ENCODE measurements around the gene CHAT.
A peak's percentile ranks its signal among the peaks of the same experiment; 100 is the strongest.

CHAT gene

DNA sequence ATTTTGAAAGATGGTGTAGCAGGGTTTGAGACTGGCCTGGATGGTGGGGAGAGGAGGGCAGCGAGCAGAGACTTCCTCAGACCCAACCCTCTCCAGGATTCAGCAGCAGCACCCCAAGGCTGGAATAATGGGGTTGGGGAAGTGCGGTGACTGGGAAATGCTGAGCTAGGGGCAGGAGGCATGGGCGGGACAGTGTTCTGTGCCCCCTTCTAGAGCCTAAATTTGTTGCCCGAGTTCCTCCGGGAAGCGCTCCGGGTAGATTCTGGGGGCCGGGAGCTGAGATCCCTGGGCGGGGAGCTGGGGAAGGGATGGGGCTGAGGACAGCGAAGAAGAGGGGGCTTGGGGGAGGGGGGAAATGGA, at the start of gene CHAT:
Gene CHAT, plus strand, starts transcription at position 156 of the 360 bp plus-strand sequence. Its CDS starts 153 bp downstream, at position 309.
- no peak for DNase-seq (ENCODE audit: low spot score)

DNA sequence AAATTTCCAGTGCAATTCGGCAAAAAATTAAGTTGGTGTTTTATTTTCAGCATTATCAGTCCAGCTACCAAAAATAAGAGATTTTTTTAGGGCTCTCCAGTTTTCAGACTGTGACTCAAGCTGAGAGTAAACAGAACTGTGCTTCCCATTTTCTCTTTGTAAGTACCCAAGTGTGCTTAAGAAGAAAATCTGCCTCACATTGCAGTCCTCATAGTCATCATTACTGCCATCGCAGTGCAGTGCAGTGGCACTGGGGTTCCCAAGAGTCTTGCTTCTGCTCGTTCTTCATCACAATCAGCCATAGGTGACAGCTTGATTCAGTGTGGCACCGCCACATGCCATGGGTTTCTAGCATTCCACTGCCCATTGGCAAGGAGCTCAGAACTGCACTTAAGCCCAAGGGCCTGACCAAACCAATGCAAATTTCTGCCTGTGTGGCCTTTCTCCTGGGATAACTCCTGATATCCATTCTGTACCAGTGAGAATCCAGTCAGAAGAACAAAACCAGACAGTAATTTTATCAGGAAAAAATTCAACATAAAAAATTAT, 49.3 kb upstream of the CHAT start:
- no peak for DNase-seq (ENCODE audit: low spot score)

DNA sequence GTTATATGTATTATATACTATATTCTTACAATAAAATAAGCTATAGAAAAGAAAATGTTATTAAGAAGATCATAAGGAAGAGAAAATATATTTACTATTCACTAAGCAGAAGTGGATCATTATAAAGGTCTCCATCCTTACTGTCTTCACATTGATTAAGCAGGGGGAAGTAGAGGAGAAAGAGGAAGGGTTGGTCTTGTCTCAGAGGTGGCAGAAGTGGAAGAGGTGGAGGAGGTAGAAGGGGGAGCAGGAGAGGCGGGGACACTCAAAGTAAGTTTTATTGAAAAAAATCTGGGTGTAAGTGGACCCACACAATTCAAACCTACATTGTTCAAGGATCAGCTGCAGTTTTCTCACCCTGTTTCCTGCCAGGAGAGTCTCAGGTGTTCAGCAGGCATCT, 46.0 kb upstream of the CHAT start:
- DNase-seq (ENCODE audit: low spot score), result no peak

DNA sequence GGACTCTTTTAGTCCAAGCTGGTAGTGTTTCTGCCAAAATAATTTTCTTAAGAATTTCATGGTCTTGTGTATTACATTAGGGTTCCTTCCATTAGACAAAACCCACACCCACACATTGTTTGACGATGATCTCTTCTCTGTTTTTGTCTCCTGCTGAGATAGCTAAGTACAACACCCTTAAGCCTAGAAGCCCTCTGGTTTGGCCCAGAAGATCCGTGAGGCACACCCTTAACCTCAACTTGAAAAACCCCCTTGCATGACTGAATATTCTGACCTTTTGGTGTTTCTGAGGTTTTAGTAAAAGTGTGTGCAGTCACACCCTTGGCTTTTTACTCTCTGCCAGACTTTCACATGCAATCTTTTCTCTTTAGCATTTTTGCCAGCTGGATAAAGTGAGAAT, 45.6 kb upstream of the CHAT start:
- DNase-seq (ENCODE audit: low spot score), result no peak

DNA sequence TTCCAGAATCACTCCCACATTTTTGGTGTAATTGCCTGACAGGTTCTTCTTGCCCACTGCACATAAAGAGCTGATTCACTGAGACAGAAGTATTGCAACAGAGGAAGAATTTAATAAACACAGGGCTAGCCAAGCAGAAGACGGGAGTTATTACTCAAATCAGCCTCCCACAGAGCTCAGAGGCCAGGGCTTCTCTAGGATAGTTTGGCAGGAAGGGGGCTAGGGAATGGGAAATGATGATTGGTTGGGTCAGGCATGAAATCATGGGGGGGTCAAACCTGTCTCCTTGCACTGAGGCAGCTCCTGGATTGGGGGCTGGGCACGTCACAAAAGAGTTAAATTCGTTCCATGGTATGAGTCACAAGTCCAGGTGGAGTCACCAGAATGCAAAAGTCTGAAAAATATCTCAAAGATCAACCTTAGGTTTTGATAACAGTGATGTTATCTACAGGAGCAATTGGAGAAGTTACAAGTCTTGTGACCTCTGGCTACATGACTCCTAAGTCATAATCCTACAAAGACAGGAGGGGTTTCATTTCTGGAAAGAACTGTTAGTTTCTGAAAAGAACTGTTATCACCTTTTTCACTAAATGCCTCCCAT, 44.7 kb upstream of the CHAT start:
- DNase-seq (ENCODE audit: low spot score), result no peak

DNA sequence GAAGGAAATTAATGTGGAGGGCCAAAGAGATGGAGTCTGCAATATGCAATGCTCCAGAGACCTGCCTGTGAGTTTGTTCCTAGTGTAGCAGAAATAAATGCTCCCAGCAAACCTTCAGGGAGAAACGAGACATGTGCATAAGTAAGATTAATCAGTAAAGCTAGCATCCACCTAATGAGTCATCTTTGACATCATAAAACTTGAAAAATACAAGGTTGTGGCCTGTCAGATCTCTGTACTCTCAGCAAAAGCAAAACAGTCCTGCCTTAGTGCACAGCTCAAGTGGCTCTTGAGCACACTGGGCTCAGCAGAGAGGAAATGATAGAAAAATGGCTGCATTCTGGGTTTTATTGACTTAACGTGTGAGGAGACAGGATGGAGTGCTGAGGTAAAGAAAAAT, 42.4 kb upstream of the CHAT start:
- no peak for DNase-seq (ENCODE audit: low spot score)

DNA sequence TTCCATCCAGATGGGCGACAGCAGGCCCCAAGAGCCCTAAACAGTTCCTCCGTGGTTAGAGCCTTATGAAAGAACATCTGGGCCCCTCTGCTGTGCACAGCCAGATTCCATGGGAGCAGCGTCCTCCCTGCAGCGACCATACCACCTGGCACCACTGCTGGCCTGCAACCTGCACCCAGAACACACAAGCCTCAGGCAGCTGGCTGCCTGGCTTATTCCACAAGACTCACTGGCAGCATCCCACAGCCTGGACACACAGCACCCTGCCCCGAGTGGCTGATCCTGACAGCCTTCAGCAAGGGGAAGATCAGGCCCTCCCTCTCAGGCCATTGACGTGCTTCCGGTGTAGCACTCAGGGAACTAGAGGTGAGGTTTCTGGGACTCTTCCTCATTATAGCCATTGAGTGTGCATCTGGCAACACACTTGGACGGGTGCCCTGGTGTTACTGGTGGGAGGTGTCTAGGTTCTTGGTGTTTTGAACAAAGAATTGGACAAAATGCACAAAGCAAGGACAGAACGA, 41.2 kb upstream of the CHAT start:
- no peak for DNase-seq (ENCODE audit: low spot score)

DNA sequence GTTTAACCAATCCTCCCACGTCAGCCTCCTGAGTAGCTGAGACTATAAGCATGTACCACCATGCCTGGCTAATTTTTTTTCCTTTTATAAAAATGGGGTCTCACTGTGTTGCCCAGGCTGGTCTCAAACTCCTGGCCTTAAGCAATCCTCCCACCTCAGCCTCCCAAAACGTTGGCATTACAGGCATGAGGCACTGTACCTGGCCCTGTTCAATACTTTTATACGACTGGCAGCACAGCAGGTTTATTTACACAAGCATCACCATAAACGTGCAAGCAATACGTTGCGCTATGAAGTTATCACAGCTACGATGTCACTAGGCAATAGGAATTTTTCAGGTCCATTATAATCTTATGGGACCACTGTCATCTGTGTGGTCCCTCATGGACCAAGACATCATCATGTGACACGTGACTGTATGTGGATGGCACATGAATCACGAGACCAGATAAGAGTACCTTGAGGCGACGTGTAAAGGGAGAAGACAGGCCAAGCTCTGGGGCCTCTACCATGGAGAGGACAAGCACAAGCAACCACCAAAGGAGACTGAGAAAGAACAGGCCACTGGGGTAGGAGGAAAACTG, 38.3 kb upstream of the CHAT start:
- DNase-seq (ENCODE audit: low spot score), result no peak

DNA sequence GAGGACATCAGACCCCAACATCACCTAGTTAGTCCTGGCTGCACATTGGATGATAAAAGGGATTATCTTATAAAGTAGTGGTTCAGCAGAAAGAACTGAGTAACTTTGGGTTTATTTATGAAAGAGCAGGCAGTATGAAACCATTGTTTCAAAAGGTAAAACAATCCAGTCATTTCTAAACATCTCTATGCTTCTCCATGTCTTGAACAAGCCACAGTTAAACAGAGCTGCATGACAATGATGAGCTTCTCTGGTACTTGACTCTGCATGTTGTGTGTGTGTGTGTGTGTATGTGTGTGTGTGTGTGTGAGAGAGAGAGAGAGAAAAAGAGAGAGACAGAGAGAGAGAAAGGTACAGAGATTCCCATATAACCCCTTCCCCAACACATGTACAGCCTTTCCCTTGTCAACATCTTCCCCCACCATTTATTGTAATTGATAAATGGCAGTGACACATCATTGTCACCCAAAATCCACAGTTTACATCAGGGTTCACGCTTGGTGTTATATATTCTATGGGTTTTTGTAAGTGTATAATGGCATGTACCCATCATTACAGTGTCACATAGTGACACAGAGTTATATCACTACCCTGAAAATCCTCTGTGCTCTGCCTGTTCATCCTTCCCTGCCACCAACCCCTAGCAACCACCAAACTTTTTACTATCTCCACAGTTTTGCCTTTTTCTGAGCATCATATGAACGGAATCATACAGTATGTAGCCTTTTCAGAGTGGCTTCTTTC, 36.5 kb upstream of the CHAT start:
- no peak for DNase-seq (ENCODE audit: low spot score)

DNA sequence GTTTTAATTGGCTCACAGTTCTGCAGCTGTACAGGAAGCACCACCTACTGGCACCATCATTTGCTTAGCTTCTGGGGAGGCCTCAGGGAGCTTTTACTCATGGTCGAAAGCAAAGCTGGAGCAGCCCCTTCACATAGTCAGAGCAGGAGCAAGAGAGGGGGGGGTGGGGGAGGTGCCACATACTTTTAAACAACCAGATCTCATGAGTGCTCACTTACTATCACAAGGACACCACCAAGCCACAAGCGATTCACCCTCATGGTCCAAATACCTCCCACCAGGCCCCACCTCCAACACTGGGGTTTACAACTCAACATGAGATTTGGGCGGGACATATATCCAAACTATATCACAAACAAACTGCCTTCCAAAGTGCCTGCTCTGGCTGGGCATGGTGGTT, 35.4 kb upstream of the CHAT start:
- DNase-seq (ENCODE audit: low spot score), result no peak

DNA sequence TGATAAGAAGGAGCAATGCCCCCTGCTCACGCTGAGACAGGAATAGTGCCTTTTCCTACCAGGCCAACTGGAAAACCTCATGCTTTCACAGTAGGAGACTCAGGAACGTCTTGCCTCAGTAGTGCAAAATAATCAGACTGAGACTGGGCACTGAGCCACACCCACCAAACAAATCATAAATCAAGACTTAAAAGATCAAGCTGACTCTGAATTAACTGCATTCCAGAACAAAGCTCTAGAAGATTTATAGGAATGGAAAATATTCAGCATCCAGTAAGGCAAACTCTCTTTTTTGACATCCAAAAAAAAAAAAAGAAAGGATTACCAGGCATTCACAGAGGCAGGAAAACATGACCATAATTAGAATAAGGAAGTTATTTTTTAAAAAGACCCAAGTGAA, 34.2 kb upstream of the CHAT start:
- no peak for DNase-seq (ENCODE audit: low spot score)

DNA sequence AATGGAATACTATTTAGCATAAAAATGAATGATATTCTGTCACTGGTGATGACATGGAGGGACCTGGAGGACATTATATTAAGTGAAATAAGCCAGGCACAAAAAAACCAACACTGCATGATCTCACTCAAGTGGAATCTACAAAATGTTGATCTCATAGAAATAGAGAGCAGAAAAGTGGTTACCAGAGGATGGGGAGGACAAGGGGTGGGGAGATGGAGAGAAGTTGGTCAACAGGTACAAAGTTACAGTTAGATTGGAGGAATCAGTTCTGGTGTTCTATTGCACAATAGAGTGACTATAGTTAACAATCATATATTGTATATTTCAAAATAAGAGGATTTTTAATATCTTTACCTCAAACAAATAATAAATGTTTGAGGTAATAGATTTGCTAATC, 28.4 kb upstream of the CHAT start:
- no peak for DNase-seq (ENCODE audit: low spot score)

DNA sequence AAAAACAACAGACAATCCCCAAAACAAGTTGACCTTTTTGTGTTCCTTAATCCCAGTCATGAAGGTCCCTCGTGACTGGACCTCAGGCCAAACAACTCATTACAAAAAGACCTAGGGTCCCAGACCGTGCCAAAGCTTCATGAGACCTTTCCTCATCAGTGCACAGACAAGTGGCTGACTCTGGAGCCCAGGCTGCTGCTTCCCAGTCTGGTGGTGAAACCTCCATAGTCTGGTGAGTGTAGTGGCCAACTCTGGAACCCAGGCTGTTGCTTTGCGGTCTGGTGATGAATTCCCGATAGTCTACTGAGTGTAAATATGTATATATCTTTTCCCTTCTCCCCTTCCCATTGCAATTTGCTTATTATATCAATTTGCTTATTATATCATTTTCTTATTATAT, 25.9 kb upstream of the CHAT start:
- no peak for DNase-seq (ENCODE audit: low spot score)

DNA sequence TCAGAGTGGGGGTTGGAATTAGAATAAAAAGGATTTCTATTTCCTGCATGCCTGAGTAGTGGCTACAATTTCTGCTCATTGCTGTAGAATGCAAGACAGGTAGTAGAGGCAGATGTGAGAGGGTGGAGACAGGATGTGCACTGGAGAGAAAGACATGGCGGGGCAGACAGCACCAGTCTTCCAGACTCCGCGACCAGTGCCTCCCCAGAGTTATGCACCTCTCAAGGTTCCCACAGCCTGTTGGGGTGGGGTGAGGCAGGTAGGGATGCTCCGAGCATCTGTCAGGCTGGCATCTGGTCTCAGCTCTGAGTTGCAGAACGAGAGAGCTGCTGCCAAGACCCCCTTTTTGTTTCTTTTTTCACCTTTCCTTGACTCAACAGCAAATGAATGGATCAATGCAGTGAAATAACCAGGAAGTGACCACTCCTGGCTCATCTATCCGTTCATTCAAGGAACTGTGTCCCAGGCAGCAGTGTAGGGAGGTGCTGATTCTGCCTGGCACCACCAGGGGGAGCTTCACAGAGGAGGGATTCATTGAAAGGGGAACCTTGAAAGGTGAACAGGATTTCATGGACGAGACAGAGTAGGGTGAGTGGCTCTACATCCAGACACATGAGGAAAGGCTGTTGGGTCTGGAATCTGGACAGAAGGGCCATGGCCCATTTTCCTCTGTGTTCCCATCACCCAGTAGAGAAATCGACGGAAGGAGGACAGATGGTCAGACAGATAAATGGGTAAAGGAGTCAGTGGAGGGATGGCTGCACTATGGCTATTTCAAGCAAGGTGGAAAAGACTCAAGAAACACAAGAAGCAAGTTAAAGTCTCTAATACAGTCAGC, 20.9 kb upstream of the CHAT start:
- DNase-seq (ENCODE audit: low spot score), result peak; percentile 61

DNA sequence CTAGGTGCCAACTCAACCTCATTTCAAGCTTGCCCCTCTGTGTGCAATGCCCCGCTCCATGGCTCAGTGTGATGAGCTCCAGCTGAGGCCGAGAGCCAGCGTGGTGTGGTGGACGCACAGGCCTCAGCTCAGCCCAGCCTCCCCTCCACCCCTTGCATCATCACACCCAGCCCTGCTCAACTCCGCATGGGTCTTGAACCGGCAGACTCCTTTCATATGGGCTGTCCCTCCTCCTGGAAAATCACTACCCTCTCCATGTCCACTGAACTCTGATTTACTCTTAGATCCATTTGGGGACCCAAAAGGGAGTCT, 20.3 kb upstream of the CHAT start:
- no peak for DNase-seq (ENCODE audit: low spot score)

DNA sequence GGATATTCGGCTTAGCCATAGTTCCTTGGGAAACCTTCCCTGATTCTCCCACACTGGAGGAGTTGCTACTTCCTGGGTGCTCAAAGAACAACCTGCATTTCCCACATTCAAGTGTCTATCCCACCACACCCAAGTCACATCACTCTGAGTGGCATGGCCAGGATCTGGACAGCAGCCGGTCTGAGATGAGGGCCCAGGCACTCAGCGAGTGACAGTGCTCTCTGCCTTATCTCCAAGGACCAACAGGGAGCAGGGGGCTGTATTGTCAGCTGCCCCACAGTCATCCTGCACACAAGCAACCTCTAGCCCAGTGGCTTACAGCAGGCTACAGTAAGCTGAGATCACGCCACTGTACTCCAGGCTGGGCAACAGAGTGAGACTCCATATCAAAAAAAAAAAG, 19.8 kb upstream of the CHAT start:
- DNase-seq (ENCODE audit: low spot score), result no peak

DNA sequence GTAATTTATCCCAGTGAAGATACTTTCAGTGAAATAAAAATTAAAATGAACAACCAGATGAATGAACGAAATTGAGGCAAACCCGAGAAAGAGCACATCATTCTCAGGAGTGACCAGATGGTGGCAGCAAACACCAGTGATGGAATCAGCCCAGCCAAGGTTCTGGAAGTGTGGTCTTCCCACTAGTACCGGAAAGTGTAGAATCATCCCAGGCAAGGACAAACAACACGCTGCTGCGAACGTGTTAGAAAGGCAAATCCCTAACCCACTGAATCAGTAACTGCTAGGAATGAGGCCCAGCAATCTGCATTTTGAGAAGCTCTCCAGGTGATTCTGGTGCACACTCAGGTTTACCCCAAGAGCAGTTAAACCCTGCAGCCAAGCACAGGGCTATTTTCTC, 19.2 kb upstream of the CHAT start:
- DNase-seq (ENCODE audit: low spot score), result peak; percentile 64

DNA sequence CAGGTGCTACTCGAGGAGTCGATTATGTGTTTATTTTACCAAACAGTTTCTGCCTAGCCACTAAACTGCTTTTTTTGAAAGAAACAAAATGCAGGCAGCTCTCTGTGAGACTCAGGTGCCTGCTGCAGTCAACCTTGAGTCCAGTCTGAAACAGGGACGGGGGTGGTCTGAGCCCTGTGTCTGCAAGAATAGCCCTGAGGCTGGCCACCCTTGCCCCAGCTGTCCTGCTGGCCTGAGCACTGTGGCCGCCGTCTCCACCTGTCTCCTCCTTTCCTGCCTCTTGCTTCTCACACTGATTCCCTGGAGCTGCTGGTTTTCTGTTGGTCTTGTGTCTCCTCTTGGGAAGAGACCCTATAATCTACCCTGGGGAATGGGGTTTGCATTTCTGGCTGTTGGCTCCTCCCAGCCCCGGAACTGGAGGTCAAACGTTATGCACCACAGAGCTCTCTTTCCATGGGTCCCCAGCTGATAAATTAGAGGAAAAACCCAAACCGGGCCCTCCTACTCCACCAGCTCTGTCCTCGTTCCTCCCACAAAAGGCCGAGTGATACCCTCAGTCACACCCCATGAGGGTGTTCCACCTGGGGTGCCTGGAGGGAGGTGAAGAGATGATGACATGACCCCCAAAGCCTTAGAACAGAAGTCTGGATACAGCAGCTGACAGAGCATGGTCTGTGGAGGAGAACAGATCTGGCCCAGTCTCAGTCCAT, 18.7 kb upstream of the CHAT start:
- no peak for DNase-seq (ENCODE audit: low spot score)

DNA sequence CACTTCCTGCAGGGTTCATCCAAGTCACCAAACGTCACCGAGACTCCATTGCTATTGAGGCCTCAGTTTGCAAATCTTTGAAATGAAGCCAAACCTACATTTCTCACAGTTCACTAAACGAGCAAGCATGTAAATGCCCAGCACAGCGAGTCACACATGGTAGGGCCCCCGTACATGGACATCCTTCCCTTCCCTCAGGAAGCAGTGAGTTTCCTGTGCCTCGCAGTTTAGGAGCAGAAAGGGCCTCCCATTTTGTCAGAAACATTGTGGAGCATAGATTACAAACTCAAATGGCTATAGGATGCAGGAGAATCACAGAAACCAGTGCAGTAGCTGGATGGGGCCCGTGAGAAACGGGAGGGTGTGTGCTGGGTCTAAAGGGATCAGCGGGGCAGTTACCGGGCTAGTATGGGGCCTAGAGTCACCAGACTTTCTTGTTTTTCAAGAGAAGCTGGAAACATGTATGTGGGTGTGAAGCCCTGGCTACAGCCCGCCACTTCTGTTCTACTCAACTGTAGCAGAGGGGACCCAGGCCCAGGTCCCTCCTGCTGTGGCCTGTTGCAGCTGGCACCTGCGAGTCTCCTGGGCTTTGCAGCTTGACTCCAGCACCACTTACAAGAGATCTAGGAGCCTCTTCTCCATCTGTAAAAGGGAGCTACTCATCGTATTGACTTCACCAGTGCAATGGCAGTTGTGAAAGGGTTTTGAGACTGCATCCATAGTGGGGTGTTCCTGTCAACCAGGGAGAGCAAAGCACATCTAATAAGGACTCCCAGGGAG, 17.9 kb upstream of the CHAT start:
- no peak for DNase-seq (ENCODE audit: low spot score)

DNA sequence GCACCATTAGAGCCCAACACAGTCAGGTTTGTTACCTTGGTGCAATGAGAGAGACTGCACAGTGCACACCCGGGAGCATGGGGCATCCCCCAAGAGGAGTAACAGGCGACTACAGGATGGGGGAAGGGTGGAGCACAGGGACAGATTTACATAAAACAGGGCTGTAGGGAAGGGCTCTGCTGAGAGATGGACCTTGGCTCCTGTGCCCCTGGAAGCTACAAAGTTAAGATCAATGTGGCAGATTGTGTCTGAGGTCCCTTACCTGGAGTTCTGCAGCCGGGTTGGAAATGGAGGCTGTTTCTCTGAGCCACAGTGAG, 17.4 kb upstream of the CHAT start:
- DNase-seq (ENCODE audit: low spot score), result no peak

DNA sequence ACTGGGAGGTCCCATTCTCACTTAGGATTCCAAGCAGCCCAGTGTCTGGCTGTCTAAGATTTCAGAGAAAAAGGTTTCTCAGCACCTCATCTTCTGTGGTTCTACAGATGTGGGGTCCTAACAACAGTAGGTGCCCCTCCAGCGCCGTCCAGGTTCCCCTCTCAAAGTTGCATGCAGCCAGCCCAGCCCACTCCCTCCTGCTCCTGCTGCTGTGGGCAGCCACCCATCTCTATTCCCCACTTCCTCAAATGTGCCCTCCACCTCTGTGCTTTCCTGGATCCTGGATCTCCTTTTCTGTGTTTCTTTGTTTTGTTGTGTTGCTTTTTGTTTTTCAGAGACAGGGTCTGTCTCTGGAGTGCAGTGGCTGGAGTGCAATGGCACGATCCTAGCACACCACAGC, 17.0 kb upstream of the CHAT start:
- no peak for DNase-seq (ENCODE audit: low spot score)

Data from COLO829 (cell line).